Keratinocyte (primary cell): ENCODE results near the gene CIAPIN1. TPM values are rescaled to one million over a fixed set of nuclear protein-coding genes. Genes with fewer than 3 reads are reported as not detected.

Experiments
- DNase-seq: peaks from one replicate; pipeline ENCODE4 v3.0.0-alpha.2; 2011; ENCODE audit warnings: low read depth, missing footprints, low spot score
- FAIRE-seq: peaks from 2 replicates; lab custom pipeline; 2011; peaks lifted over from hg19 to GRCh38; lab: Jason Lieb, UNC
- H2AFZ ChIP-seq: 2 replicates; pipeline ENCODE4 v1.6.0; 2012; ENCODE audit warnings: low read length, control low read depth, inconsistent platforms; ENCODE audit not compliant: control insufficient read depth
- H3K27ac ChIP-seq: 2 replicates; pipeline ENCODE4 v1.5.1; 2011; ENCODE audit warnings: low read length; ENCODE audit not compliant: control insufficient read depth, insufficient read depth
- H3K27me3 ChIP-seq: 3 replicates; pipeline ENCODE4 v1.6.0; 2011; ENCODE audit warnings: low read length; ENCODE audit not compliant: control insufficient read depth, insufficient read depth; ENCODE audit errors: extremely low read depth
- H3K36me3 ChIP-seq, 2 experiments: 2 replicates in 1 of 2; 3 replicates in 1 of 2; pipeline ENCODE4 v1.5.1; 2011; ENCODE audit warnings: low read length in 2 of 2, mild to moderate bottlenecking in 1 of 2; ENCODE audit not compliant: control insufficient read depth in 2 of 2, insufficient read depth in 2 of 2; ENCODE audit errors: extremely low read depth in 1 of 2
- H3K4me1 ChIP-seq: 3 replicates; pipeline ENCODE4 v1.5.1; 2011; ENCODE audit warnings: low read length; ENCODE audit not compliant: control insufficient read depth, insufficient read depth; ENCODE audit errors: extremely low read depth
- H3K4me2 ChIP-seq: 3 replicates; pipeline ENCODE4 v1.6.0; 2011; ENCODE audit warnings: low read depth, low read length; ENCODE audit not compliant: control insufficient read depth, insufficient read depth; ENCODE audit errors: extremely low read depth
- H3K4me3 ChIP-seq, 3 experiments: fragments of 200-600 bp in 1 of 3; sonication (generic) in 1 of 3; 2 replicates in 2 of 3; 3 replicates in 1 of 3; pipeline ENCODE4 v1.5.1; 2011 to 2016; ENCODE audit warnings: low read length in 3 of 3, mild to moderate bottlenecking in 3 of 3, control low read depth in 2 of 3, inconsistent platforms in 1 of 3, low read depth in 1 of 3, mixed read lengths in 1 of 3, mixed run types in 1 of 3, moderate library complexity in 1 of 3; ENCODE audit not compliant: control insufficient read depth in 2 of 3, insufficient read depth in 2 of 3; ENCODE audit errors: extremely low read depth in 1 of 3
- H3K79me2 ChIP-seq: 2 replicates; pipeline ENCODE4 v1.6.0; 2012; ENCODE audit warnings: low read length; ENCODE audit not compliant: control insufficient read depth, insufficient read depth
- H3K9ac ChIP-seq: 3 replicates; pipeline ENCODE4 v1.6.0; 2011; ENCODE audit warnings: low read length; ENCODE audit not compliant: control insufficient read depth, insufficient read depth; ENCODE audit errors: extremely low read depth
- H3K9me1 ChIP-seq: 3 replicates; pipeline ENCODE4 v1.6.0; 2011; ENCODE audit warnings: low read length; ENCODE audit not compliant: control insufficient read depth, insufficient read depth; ENCODE audit errors: extremely low read depth
- H3K9me3 ChIP-seq: 2 replicates; pipeline ENCODE4 v1.5.1; 2012; ENCODE audit warnings: low read depth, low read length; ENCODE audit not compliant: control insufficient read depth
- H4K20me1 ChIP-seq: 3 replicates; pipeline ENCODE4 v1.6.0; 2011; ENCODE audit warnings: low read length; ENCODE audit not compliant: control insufficient read depth, insufficient read depth; ENCODE audit errors: extremely low read depth
- EZH2 ChIP-seq: IDR thresholded peaks from one replicate; pipeline ENCODE4 v1.6.1; 2012; ENCODE audit warnings: inconsistent platforms, mild to moderate bottlenecking, low read length, moderate library complexity
- dilution Hi-C: fragments of 300-500 bp; cut with MboI; formaldehyde crosslinking; loops from one replicate; pipeline ENCODE4 v1.7.0; 2020; ENCODE audit warnings: low sequenced_read_pairs; ENCODE audit not compliant: extremely low pct_ligation_motif_present
- polyA plus RNA-seq, 5 experiments: library from polyadenylated mRNA; depleted of rRNA in 3 of 5; stranded (reverse) in 3 of 5; stranded (forward) in 1 of 5; unstranded in 1 of 5; fragments of >200 nt; gene quantifications; 1 replicate in 1 of 5; 2 replicates in 3 of 5; 3 replicates in 1 of 5; pipeline versions ENCODE4 v1.2.1 to v1.2.3, GENCODE V29; 2011 to 2012; ENCODE audit warnings: missing spikeins in 2 of 5, low read depth in 1 of 5, low replicate concordance in 1 of 5
- TF ChIP-seq, protein P1 (sequence below), 3 experiments: IDR thresholded peaks in 1 of 3; conservative IDR thresholded peaks in 1 of 3; optimal IDR thresholded peaks in 1 of 3; 2 replicates in 2 of 3; 3 replicates in 1 of 3; pipeline versions ENCODE3 to v1.5.1; 2011; ENCODE audit warnings: low read length in 3 of 3, mild to moderate bottlenecking in 3 of 3, moderate library complexity in 2 of 3, control low read depth in 1 of 3, inconsistent platforms in 1 of 3; ENCODE audit not compliant: insufficient read depth in 2 of 3; ENCODE audit errors: extremely low read depth in 1 of 3

Gene CIAPIN1
- polyA plus RNA-seq, 1 donor (not counting 4 experiments of a cell fraction or from before 2014, with no cell fraction given), result 75.4 TPM

DNA sequence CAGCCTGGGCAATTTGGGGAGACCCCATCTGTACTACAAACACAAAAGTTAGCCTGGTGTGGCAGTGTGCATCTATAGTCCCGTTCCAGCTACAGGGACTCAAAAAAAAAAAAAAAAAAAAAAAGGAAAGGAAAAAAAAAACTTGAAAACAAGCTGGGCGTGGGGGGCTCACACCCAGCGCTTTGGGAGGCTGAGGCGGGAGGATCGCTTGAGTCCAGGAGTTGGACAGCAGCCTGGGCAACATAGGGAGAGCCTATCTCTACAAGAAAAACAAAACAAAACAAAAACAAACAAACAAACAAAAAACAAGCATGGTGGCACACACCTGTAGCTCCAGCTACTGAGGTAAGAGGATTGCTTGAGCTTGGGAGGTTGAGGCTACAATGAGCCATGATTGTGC is 55.5 kb downstream of the CIAPIN1 start:
- H3K27ac ChIP-seq, result no peak overlapping the region
- H3K4me3 ChIP-seq, result no peak overlapping the region
- H3K4me2 ChIP-seq, result no peak overlapping the region
- H3K27me3 ChIP-seq, result peaks cover 11% of the 10 kb centered on the region
- H3K36me3 ChIP-seq, result no peaks in the 10 kb centered on the region
- H2AFZ ChIP-seq, result no peak overlapping the region
- DNase-seq (no peak), FAIRE-seq (no peak)
- dilution Hi-C loops, result no loop called here
- H4K20me1 ChIP-seq, result no peaks in the 10 kb centered on the region
- H3K9ac ChIP-seq, result no peak overlapping the region
- H3K9me3 ChIP-seq, result no peaks in the 10 kb centered on the region
- TF ChIP-seq, protein P1, sequence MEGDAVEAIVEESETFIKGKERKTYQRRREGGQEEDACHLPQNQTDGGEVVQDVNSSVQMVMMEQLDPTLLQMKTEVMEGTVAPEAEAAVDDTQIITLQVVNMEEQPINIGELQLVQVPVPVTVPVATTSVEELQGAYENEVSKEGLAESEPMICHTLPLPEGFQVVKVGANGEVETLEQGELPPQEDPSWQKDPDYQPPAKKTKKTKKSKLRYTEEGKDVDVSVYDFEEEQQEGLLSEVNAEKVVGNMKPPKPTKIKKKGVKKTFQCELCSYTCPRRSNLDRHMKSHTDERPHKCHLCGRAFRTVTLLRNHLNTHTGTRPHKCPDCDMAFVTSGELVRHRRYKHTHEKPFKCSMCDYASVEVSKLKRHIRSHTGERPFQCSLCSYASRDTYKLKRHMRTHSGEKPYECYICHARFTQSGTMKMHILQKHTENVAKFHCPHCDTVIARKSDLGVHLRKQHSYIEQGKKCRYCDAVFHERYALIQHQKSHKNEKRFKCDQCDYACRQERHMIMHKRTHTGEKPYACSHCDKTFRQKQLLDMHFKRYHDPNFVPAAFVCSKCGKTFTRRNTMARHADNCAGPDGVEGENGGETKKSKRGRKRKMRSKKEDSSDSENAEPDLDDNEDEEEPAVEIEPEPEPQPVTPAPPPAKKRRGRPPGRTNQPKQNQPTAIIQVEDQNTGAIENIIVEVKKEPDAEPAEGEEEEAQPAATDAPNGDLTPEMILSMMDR (optimal IDR thresholded peaks at IDR 0.05 in 1 of 3, IDR thresholded peaks at IDR 0.05 in 1 of 3, conservative IDR thresholded peaks at IDR 0.05 in 1 of 3; ENCODE audit: extremely low read depth in 1 of 3, insufficient read depth in 2 of 3, low read length in 3 of 3), result no peak
- TF ChIP-seq EZH2, result no peak
- no peaks in the 10 kb centered on the region for H3K79me2 ChIP-seq
- peaks cover 2% of the 10 kb centered on the region for H3K9me1 ChIP-seq
- H3K4me1 ChIP-seq, result peaks cover 17% of the 10 kb centered on the region

DNA sequence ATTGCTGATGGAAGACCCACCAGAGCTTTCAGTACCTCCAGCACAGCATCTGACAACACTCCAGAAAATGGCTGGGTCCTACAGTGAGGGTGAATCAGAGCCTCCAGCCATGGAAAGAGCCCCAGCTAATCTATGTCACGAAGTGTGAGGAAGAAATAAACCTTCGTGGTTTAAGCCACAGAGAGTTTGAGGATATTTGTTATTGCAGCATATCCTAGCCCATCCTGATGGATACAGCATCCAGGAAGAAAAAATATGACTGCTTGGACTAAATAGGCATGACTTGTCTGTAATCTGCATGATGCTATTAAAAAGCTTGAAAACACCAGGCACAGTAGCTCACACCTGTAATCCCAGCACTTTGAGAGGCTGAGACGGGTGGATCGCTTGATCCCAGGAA is 55.9 kb downstream of the CIAPIN1 start:
- Histone ChIP-seq H3K4me1 (peaks cover 17% of the 10 kb centered on the region), H3K9me1 (peaks cover 2% of the 10 kb centered on the region), H3K27me3 (peaks cover 11% of the 10 kb centered on the region), H3K9me3 (no peaks in the 10 kb centered on the region), H3K9ac (no peak overlapping the region), H3K27ac (no peak overlapping the region), H3K36me3 (no peaks in the 10 kb centered on the region), H3K4me2 (no peak overlapping the region), H2AFZ (no peak overlapping the region), H3K4me3 (no peak overlapping the region), H4K20me1 (no peaks in the 10 kb centered on the region), H3K79me2 (no peaks in the 10 kb centered on the region)
- TF ChIP-seq EZH2, result no peak
- TF ChIP-seq, protein P1 (optimal IDR thresholded peaks at IDR 0.05 in 1 of 3, IDR thresholded peaks at IDR 0.05 in 1 of 3, conservative IDR thresholded peaks at IDR 0.05 in 1 of 3; ENCODE audit: extremely low read depth in 1 of 3, insufficient read depth in 2 of 3, low read length in 3 of 3), result no peak
- DNase-seq (no peak), FAIRE-seq (no peak)
- dilution Hi-C loops, result no loop called here
